HG02981 (cell line): Measurements from ENCODE around the gene MORF4L2.

Experiments used
- ATAC-seq: cut with Tn5 transposase; IDR thresholded peaks from one replicate; pipeline ENCODE4 v1.9.1; 2021; ENCODE audit warnings: mild to moderate bottlenecking, moderate library complexity; ENCODE audit not compliant: unreplicated experiment

The MORF4L2 gene

DNA sequence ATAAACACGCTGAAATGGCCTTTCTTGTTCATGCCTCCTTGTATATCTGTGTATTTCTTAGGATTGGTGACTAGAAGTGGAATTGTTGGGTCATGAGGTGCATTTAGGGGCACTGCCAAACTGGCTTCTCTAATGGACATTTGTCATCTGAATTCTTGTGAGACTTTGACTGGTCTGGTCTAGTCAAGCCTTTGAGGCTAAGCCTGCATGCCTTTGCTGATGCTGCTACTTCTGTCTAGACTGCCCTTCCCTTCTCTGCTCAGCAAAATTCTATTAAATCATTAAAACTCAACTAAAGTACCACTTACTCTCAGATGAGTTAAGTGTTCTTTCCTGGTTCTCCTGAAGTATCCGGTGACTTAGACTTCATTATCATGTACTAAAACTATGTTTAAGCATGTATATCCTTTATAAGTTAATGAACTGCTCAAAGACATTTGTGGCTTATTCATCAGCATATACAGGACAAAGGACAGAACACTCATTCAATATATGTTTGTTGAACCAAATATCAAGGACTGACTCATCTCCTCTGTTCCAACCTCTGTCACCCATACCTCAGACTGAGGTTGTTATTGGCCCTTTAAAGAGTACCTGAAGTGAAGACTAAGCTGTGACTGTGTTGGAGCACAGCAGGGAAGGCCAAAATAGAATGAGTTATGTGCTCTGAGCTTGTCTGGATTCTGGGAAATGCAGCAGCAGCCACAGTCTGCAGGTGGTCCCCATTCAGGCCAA is 48.7 kb downstream of the MORF4L2 start:
- no peak for ATAC-seq

DNA sequence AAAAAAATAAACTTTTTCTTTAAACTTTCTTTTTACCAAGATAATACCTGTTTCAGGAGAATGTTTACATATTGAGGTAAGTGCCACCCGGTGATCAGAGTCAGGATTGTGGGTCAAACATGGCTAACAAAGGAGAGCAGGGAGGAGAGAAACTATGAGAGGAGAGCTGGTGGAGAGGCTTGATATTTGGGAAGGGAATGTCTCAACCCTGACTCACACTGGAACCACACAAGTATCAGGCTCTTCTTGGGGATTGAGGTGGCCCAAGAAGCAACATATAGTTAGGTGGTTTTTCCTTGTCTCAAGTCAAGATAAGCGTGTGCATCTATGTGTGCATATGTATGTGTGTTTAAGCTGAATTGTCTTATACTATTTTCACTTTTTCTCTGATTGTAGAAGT is 51.1 kb downstream of the MORF4L2 start:
- no peak for ATAC-seq

DNA sequence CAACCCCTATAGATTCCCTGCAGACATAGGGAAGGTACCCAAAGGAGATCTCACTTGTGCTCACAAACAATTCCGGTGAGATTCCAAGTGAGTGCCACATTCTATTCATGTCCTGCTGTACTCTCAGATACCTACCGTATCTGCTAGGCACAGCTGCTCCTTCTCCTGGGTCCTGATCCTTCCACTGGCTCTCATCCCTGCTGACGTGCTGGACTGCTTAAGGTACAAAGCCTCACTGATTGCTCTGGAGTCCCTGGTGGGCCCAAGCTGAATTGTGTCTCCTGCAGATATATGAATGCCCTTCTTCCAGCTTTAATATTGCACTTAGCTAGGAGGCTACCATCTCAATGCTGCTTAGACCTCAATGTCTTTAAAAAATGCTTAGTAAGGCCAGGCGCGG is 55.4 kb downstream of the MORF4L2 start:
- ATAC-seq: no peak

DNA sequence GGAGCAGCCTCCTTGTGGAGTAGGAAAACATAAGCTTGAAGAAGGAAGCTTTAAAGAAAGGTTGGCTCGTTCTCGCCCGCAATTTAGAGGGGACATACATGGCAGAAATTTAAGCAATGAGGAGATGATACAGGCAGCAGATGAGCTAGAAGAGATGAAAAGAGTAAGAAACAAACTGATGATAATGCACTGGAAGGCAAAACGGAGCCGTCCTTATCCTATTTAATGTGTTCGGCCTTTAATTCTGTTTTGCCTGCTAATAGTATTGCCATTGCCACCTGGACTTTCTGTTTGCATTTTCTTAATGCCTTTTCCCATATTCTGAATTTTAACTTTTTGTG is 56.4 kb downstream of the MORF4L2 start:
- no peak for ATAC-seq

DNA sequence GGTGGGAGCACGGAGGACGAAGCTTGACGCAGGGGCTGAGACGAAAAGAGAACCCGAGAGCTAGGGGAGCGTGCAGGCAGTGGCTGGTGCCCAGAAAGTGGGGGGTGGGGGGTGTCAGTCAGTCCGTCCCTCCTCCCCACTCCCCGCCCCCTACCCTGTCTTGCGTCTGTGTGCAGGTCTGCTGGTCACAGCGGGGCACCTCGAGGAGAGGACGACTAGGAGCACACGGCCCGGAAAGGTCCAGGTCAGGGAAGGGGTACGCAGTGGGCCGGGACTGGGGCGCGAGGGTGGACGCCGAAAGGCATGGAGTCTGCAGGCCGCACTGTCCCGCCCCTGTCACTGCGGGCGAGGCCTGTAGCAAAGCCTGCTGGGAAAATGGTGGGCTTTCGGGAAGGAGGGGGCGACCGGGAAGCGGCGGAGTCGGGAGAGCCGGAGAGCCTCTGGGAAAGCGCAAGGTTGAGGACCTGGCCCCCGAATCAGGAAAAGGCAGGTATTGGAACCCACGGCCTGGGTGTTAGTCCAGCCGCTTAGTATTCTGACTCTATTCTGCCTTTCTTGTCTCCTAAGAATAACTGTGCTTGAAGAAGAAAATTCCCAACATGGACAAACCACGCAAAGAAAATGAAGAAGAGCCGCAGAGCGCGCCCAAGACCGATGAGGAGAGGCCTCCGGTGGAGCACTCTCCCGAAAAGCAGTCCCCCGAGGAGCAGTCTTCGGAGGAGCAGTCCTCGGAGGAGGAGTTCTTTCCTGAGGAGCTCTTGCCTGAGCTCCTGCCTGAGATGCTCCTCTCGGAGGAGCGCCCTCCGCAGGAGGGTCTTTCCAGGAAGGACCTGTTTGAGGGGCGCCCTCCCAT is 57.0 kb downstream of the MORF4L2 start:
- peak; percentile 28 for ATAC-seq

DNA sequence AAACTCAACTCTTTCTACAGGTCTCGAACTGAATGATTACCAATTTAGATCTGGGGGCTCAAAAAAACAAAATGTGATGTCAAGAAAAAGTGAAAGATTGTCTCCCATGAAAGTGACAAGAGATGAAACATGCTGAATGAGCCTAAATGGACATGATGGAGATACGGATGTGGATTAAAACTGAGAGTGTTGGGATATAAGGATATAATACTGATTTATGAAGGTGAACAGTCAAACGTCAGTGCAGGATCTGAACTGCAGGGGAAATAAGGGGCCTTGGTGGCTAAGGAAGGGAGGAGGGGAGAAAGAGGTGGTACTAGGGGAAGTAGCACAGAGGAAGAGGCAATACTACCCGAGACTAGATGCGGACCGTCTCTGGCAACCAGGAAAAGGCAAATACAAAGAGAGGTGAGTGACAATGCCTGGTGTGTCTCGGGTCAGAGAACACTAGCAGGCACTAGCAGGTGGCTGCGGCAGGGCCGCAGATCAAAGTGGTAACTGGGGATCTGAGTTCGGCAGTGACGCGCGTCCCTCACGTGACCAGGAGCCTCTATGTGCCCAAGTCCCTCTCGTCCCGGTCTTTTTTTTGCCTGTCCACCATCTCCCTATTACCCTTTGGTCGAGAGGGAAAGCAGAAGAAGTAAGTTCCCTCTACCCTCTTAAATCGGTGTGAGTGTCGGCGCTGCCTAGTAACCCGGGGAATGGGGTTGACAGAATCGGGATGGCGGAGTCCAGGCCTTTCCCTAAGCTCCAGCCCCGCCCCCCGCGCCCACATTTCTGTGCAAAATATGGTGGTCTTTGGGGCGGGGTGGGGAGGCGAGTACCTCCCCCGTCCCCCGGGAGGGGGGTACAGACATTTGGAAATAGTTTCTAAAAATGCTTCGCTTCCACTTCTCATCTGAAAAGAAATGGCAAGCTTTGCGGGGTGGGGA is 57.8 kb downstream of the MORF4L2 start, which contains the start of gene TCEAL1:
Gene TCEAL1, plus strand, starts transcription at position 590 of the 932 bp plus-strand sequence. CDS start 942 bp downstream, outside the sequence.
- peak; percentile 74 for ATAC-seq

DNA sequence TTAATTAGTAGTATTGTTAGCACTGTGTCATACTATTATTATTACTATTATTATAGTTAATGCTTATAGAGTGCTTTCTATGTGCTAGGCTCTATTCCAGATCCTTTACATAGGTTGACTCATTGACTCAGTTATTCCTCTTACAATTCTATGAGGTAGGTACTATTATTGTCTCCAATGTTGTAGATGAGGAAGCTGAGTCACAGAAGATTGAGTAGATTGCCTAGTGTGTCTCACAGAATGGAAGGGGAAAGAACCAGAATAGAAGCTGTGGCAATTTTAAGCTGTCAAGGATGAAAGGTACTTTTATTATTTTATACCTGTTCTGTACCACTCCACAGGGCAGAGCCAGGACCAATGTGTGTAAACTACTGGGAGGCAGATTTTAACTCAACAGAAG is 59.6 kb downstream of the MORF4L2 start:
- ATAC-seq: no peak
